NCI-H2196 (cell line): ENCODE measurements around the gene FGF22.
"Not testable (repeated sequence)": the region's sequence is repeated elsewhere in the genome, so short reads cannot be mapped to it uniquely, and the experiment has no call there.

Experiments
- DNase-seq: peaks from one replicate; lab custom pipeline; 2025; ENCODE audit not compliant: unreplicated experiment; lab: John Stamatoyannopoulos, UW

FGF22 gene

GRCh38 chr19:607301-608154 is 32.2 kb upstream of the FGF22 start:
- DNase-seq = no peak

DNA sequence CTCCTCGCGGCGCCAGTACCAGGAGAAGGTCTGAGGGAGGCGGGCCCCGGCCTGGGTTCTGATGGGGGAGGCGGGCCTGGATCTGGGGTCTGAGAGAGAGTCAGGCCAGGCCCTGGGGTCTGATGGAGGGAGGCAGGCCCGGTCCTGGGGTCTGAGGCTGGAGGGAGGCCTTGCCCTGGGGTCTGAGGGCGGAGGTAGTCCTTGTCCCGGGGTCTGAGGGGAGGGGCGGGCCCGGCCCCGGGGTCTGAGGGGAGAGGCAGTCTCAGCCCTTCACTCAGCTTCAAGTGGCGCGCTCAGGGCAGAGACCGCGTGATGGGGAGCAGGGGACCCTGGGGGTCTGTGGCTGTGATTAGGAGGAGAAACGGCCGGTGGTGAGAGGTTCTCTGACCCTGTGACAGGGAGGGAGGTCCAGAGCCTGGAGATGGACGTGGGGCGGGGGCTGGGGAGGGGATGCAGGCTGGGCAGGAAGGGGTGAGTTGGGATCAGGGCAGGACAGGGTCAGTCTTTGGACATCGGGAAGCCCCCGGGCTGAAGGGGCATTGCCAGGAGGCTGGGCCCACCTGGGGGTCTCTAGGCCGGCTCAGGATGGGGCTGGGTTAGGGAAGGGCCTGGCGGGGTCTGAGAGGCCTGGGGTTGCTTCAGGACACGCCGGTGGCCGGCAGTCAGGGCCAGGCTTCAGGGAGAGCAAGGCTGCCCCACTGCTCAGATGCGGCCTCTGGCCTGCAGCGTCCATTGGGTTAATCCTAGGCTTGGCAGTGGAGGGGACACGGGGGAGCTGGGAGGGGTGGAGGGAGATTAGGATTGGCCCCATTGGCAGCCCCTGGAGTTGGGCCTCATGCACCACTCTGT is 31.3 kb upstream of the FGF22 start:
- DNase-seq = no peak

- no peak for DNase-seq
Observed at GRCh38 chr19:609004-609346, 30.7 kb upstream of the FGF22 start.

DNA sequence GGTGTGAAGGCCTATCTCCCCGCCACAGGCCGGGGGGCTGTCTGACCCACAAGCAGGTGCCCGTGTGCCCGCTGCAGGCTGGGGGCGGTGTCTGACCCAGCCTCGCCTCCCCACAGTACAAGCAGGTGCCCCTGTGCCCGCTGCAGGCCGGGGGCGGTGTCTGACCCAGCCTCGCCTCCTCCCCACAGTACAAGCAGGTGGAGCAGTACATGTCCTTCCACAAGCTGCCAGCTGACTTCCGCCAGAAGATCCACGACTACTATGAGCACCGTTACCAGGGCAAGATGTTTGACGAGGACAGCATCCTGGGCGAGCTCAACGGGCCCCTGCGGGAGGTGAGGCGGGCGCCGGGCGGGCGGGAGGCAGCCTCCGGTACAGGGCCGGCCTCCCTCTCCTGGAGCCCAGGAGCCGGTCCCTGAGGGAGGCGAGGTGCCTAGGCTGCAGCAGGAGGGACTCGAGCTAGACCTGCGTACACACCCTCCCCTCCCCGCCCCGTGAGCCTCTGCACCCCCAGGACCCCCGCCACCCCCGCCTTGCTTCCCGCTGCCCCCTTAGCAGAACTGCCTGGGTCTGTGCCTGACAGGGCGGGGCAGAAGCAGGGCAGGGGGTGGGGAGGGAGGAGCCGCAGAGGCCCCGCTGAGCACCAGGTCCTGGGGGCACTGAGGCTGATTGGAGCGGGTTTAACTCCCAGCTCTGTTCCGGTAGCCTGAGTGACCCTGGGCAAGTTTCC is 29.4 kb upstream of the FGF22 start:
- no peak for DNase-seq

- DNase-seq = no peak
Observed at GRCh38 chr19:610801-611480, 28.7 kb upstream of the FGF22 start.

GRCh38 chr19:611481-611868 is 28.2 kb upstream of the FGF22 start:
- no peak for DNase-seq

GRCh38 chr19:612941-613340 is 26.7 kb upstream of the FGF22 start:
- no peak for DNase-seq

DNA sequence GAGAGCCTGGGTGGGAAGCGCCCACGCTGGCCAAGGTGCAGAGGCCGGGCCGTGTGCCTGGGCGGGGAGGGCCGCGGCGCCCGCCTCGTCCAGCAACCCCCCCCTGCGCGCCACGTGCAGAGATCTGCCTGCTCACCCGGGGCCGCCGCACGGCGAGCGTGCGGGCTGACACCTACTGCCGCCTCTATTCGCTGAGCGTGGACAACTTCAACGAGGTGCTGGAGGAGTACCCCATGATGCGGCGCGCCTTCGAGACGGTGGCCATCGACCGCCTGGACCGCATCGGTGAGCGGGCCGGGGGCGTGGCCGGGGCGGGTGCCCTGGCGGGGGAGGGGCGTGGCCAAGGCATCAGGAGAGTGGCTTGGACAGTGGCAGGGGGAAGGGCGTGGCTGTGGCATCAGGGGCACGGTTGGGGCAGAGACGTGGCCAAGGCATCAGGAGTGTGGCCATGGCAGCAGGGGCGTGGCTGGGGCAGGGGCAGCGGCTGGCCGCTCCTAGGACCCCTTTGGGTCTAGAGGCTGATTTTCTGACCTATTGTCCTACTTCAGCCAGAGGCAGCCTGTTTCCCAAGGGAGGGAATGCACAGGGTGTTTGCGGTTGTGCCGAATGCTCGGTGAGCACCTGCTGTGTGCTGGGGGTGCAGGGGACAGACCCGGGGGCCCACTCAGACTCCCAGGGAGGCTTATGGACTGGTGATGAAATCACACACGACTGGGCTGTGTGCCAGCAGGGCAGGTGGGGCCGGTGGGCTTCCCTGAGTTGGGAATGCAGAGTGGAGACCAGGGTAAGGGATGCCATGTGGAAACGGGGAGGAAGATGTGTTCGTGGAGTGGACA is 25.7 kb upstream of the FGF22 start:
- DNase-seq = no peak

- no peak for DNase-seq
Observed at GRCh38 chr19:615619-616018, 24.1 kb upstream of the FGF22 start.

GRCh38 chr19:616062-616700 is 23.5 kb upstream of the FGF22 start:
- no peak for DNase-seq

- no peak for DNase-seq
Observed at GRCh38 chr19:616747-617526, 22.7 kb upstream of the FGF22 start.

GRCh38 chr19:617551-618246 is 22.0 kb upstream of the FGF22 start:
- DNase-seq = no peak

DNA sequence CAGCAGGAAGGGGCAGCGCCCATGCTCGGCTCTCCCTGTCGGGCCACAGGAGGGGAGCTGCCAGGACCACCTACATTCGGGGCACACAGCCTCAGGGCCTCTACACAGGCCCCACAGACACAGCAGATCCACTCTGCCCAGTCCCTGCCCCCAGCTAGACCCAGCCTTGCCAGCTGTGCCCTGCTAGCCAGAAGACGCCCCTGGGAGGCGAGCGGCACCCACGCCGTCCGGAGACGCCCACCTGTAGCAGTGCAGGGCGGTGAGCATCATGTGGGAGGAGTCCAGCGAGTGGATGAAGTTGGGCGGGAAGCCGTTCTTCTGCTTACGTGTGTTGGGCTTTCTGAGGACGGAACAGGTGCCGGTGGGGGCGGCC is 21.4 kb upstream of the FGF22 start:
- no peak for DNase-seq

DNA sequence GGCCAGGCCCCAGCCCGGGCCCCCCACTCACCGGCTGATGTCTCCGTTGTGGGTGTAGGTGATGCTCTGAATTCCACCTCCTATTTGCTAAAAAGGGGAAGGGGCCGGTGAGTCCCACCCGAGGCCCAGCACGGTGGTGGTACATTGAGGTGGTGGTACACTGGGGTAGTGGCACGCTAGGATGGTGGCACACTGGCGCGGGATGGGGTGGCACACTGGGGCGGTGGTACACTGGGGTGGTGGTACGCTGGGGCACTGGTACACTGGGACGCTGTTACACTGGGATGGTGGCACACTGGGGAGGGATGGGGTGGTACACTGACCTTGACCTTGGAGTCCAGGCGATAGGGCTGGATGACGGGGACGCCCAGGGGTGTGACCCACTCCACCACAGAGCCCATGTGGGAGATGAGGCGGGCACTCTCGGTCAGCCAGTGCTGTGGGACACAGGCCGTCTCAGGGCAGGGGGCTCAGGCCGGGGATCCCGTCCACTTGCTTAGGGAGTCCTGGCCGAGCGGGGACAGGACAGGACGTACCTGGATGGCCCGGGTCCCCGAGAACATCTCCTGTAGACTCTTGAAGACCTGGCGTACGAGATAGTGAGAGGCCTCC is 20.9 kb upstream of the FGF22 start:
- DNase-seq = no peak

DNA sequence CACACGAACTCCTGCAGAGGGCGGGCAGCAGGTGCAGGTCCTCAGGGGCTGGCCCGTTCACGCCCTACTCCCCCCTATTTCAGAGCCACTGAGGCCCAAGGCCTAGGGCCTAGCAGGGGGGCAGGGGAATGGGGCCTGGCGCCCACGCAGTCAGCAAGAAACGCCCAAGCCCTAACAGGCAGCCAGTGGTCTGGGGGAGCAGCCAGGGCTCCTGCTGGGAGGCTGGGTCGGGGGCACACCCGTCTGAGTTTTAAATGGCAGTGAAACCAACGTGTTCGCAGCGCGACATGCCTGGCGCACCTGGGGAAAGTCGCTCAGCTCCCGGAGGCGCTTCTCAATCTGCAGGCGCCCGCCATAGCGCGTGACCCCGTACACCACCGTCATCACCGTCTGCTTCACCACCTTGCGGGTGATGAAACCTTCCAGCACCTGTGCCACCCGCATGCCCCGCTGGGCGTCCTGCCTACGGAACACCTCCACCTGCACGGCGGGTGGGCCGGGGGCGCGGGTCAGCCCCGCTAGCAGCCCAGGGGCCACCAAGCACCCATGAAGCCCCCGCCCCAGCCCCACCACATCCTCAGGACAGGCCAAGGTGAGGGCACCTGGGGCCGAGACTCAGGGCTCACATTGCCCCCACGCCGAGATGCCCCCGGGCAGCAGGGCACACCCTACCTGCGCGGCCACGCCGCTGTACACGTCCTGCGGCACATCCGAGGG is 20.2 kb upstream of the FGF22 start:
- no peak for DNase-seq

- no peak for DNase-seq
Observed at GRCh38 chr19:620166-620862, 19.4 kb upstream of the FGF22 start.

- DNase-seq = not testable (repeated sequence)
Observed at GRCh38 chr19:621191-621590, 18.5 kb upstream of the FGF22 start.
